ENCODE results near the gene NSUN7. TPM values are rescaled to one million over a fixed set of nuclear protein-coding genes. Genes with fewer than 3 reads are reported as not detected.

NSUN7 gene
- polyA plus RNA-seq, 1 donor from 2014 or later, result 0.51 TPM

- Histone ChIP-seq H3K27me3 (ENCODE audit: insufficient read depth, low read depth, low read length) (no peaks in the 10 kb centered on the region), H3K9ac (ENCODE audit: low read length) (no peak overlapping the region), H3K9me2 (ENCODE audit: insufficient read depth, low read length) (no peaks in the 10 kb centered on the region), H3K36me3 (ENCODE audit: insufficient read depth, low read length) (peaks cover 9% of the 10 kb centered on the region), H4K20me1 (ENCODE audit: insufficient read depth) (no peaks in the 10 kb centered on the region), H3K27ac (ENCODE audit: low read length) (no peak overlapping the region), H3K4me3 (ENCODE audit: low read length) (no peak overlapping the region), H3F3A (ENCODE audit: insufficient read depth, low read length, poor library complexity, severe bottlenecking) (no peaks in the 10 kb centered on the region), H3K4me2 (ENCODE audit: low read length) (no peak overlapping the region), H3K9me3 (ENCODE audit: low read length) (no peaks in the 10 kb centered on the region), H2AFZ (ENCODE audit: low read depth, low read length) (no peak overlapping the region), H3K79me2 (replicated peaks; ENCODE audit: insufficient read depth, low read length) (no peaks in the 10 kb centered on the region)
- TF ChIP-seq POLR2AphosphoS5 (IDR thresholded peaks at IDR 0.05), result no peak
- TF ChIP-seq, protein P1, sequence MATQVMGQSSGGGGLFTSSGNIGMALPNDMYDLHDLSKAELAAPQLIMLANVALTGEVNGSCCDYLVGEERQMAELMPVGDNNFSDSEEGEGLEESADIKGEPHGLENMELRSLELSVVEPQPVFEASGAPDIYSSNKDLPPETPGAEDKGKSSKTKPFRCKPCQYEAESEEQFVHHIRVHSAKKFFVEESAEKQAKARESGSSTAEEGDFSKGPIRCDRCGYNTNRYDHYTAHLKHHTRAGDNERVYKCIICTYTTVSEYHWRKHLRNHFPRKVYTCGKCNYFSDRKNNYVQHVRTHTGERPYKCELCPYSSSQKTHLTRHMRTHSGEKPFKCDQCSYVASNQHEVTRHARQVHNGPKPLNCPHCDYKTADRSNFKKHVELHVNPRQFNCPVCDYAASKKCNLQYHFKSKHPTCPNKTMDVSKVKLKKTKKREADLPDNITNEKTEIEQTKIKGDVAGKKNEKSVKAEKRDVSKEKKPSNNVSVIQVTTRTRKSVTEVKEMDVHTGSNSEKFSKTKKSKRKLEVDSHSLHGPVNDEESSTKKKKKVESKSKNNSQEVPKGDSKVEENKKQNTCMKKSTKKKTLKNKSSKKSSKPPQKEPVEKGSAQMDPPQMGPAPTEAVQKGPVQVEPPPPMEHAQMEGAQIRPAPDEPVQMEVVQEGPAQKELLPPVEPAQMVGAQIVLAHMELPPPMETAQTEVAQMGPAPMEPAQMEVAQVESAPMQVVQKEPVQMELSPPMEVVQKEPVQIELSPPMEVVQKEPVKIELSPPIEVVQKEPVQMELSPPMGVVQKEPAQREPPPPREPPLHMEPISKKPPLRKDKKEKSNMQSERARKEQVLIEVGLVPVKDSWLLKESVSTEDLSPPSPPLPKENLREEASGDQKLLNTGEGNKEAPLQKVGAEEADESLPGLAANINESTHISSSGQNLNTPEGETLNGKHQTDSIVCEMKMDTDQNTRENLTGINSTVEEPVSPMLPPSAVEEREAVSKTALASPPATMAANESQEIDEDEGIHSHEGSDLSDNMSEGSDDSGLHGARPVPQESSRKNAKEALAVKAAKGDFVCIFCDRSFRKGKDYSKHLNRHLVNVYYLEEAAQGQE (IDR thresholded peaks at IDR 0.05; ENCODE audit: borderline replicate concordance), result no peak
- TF ChIP-seq RAD21 (conservative IDR thresholded peaks at IDR 0.05), result no peak
- TF ChIP-seq MXI1 (conservative IDR thresholded peaks at IDR 0.05; ENCODE audit: poor library complexity, severe bottlenecking), result no peak
- no peak for TF ChIP-seq EP300 (conservative IDR thresholded peaks at IDR 0.05; ENCODE audit: poor library complexity, severe bottlenecking)
- TF ChIP-seq SMC3 (conservative IDR thresholded peaks at IDR 0.05; ENCODE audit: poor library complexity), result no peak
- no peak for TF ChIP-seq EZH2 (IDR thresholded peaks at IDR 0.05; ENCODE audit: borderline replicate concordance, insufficient read depth, low read length, poor library complexity, severe bottlenecking)
- no peak for TF ChIP-seq CTCF (IDR thresholded peaks at IDR 0.05; ENCODE audit: poor library complexity, severe bottlenecking)
- no peak for TF ChIP-seq TAF1 (IDR thresholded peaks at IDR 0.05; ENCODE audit: low read depth)
Observed at GRCh38 chr4:40825014-40825838, 75.5 kb downstream of the NSUN7 start.

GRCh38 chr4:40826821-40827220 is 77.1 kb downstream of the NSUN7 start:
- Histone ChIP-seq H2AFZ (ENCODE audit: low read depth, low read length) (no peak overlapping the region), H3K9me2 (ENCODE audit: insufficient read depth, low read length) (no peaks in the 10 kb centered on the region), H3K79me2 (replicated peaks; ENCODE audit: insufficient read depth, low read length) (peaks cover 3% of the 10 kb centered on the region), H3F3A (ENCODE audit: insufficient read depth, low read length, poor library complexity, severe bottlenecking) (no peaks in the 10 kb centered on the region), H3K4me2 (ENCODE audit: low read length) (no peak overlapping the region), H4K20me1 (ENCODE audit: insufficient read depth) (no peaks in the 10 kb centered on the region), H3K27me3 (ENCODE audit: insufficient read depth, low read depth, low read length) (no peaks in the 10 kb centered on the region), H3K4me3 (ENCODE audit: low read length) (no peak overlapping the region), H3K9me3 (ENCODE audit: low read length) (no peaks in the 10 kb centered on the region), H3K27ac (ENCODE audit: low read length) (no peak overlapping the region), H3K9ac (ENCODE audit: low read length) (no peak overlapping the region), H3K36me3 (ENCODE audit: insufficient read depth, low read length) (peaks cover 9% of the 10 kb centered on the region)
- TF ChIP-seq, protein P1 (IDR thresholded peaks at IDR 0.05; ENCODE audit: borderline replicate concordance), result no peak
- TF ChIP-seq EP300 (conservative IDR thresholded peaks at IDR 0.05; ENCODE audit: poor library complexity, severe bottlenecking) (no peak), POLR2AphosphoS5 (IDR thresholded peaks at IDR 0.05) (no peak), RAD21 (conservative IDR thresholded peaks at IDR 0.05) (no peak), CTCF (IDR thresholded peaks at IDR 0.05; ENCODE audit: poor library complexity, severe bottlenecking) (no peak), MXI1 (conservative IDR thresholded peaks at IDR 0.05; ENCODE audit: poor library complexity, severe bottlenecking) (no peak), TAF1 (IDR thresholded peaks at IDR 0.05; ENCODE audit: low read depth) (no peak), EZH2 (IDR thresholded peaks at IDR 0.05; ENCODE audit: borderline replicate concordance, insufficient read depth, low read length, poor library complexity, severe bottlenecking) (no peak), SMC3 (conservative IDR thresholded peaks at IDR 0.05; ENCODE audit: poor library complexity) (no peak)

Measured in neural cell (in vitro differentiated cells).